ENCODE measurements around the gene ZMIZ1. TPM values are rescaled to one million over a fixed set of nuclear protein-coding genes. Genes with fewer than 3 reads are reported as not detected.

ZMIZ1 gene
- total and polyA plus RNA-seq, 2 donors: 30.2 to 54.6 TPM

DNA sequence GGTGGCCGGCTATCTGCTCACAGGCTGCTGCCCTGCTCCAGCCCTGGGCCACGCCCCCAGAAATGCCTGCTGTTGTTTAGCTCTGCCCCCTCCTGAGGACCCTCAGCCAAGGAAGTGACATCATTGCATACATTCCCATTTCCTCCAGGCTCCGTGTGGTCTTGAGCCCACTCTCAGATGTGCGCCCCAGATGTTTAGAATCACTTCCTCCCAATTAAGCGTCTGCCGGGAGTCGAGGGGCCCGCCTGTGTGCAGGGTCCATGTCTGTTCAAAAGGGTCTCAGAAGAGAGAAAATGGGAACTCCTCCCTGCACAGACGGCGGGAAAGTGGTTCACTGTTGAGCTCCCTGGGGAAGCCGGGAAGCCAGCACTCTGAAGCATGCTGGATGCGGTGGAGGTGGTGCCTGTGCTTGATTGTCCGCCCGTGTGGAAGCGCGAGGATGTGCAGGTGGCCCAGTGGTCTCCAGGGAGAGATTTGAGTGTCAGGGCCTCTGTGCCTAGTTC is 161.6 kb downstream of the ZMIZ1 start:
- Histone ChIP-seq H3K4me3 (ENCODE audit: low read depth, low read length) (no peak overlapping the region), H3K36me3 (ENCODE audit: insufficient read depth) (peaks cover 4% of the 10 kb centered on the region), H3K4me1 (ENCODE audit: insufficient read depth) (no peaks in the 10 kb centered on the region), H3K27ac (ENCODE audit: low read depth) (no peak overlapping the region)
- WGBS: 60% methylated on average over 16 of the region's 16 CpGs
- DNase-seq (ENCODE audit: extremely low spot score): no peak

GRCh38 chr10:79230850-79231249 is 162.1 kb downstream of the ZMIZ1 start:
- no peak overlapping the region for H3K27ac ChIP-seq (ENCODE audit: low read depth)
- WGBS: 88% methylated on average over 4 of the region's 4 CpGs
- no peaks in the 10 kb centered on the region for H3K4me1 ChIP-seq (ENCODE audit: insufficient read depth)
- no peak overlapping the region for H3K4me3 ChIP-seq (ENCODE audit: low read depth, low read length)
- no peak for DNase-seq (ENCODE audit: extremely low spot score)
- H3K36me3 ChIP-seq (ENCODE audit: insufficient read depth): peaks cover 4% of the 10 kb centered on the region

DNA sequence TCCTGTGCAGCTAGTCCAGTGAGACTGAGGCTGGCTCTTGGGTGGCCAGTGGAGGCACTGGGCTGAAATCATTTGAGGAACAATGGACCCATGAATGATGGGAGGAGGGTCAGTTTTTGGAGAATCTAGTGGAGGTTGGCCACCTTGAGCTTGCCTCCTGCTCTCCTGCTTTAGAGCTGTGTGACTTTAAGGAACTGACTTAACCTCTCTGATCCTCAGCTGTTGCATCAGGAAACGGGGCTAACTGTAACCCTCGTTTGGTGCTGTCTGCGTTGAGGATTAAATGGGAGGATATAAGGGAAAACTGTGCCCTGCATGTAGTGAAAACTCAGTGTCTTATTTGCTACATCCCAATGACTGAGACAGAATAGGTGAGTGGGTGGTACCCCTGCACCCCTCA is 163.1 kb downstream of the ZMIZ1 start:
- Histone ChIP-seq H3K4me1 (ENCODE audit: insufficient read depth) (no peaks in the 10 kb centered on the region), H3K4me3 (ENCODE audit: low read depth, low read length) (no peak overlapping the region), H3K36me3 (ENCODE audit: insufficient read depth) (peaks cover 4% of the 10 kb centered on the region), H3K27ac (ENCODE audit: low read depth) (no peak overlapping the region)
- WGBS: 79% methylated on average over 3 of the region's 3 CpGs
- DNase-seq (ENCODE audit: extremely low spot score): no peak

DNA sequence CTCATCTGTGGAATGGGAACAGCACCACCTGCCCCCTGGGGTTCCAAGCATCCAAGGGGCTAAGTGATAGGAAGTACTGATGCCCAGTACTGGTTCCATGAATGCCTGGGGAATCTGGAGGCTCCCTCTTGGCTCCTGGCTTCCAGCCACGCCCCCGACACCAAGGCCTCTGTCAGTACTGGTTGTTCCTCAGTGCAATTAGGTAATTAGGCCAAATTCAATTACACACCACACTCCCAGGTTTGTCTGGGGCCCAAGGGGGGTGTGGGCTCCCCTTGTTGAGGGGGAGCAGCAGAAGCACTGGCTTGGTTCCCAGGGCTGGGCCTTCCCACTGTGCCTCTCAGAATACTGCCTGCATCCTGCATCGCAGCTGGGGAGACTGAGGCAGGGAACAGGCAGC is 164.1 kb downstream of the ZMIZ1 start:
- Histone ChIP-seq H3K27ac (ENCODE audit: low read depth) (no peak overlapping the region), H3K4me1 (ENCODE audit: insufficient read depth) (no peaks in the 10 kb centered on the region), H3K4me3 (ENCODE audit: low read depth, low read length) (no peak overlapping the region), H3K36me3 (ENCODE audit: insufficient read depth) (peaks cover 4% of the 10 kb centered on the region)
- 89% methylated on average over 3 of the region's 3 CpGs for whole genome bisulfite sequencing
- DNase-seq (ENCODE audit: extremely low spot score): no peak

DNA sequence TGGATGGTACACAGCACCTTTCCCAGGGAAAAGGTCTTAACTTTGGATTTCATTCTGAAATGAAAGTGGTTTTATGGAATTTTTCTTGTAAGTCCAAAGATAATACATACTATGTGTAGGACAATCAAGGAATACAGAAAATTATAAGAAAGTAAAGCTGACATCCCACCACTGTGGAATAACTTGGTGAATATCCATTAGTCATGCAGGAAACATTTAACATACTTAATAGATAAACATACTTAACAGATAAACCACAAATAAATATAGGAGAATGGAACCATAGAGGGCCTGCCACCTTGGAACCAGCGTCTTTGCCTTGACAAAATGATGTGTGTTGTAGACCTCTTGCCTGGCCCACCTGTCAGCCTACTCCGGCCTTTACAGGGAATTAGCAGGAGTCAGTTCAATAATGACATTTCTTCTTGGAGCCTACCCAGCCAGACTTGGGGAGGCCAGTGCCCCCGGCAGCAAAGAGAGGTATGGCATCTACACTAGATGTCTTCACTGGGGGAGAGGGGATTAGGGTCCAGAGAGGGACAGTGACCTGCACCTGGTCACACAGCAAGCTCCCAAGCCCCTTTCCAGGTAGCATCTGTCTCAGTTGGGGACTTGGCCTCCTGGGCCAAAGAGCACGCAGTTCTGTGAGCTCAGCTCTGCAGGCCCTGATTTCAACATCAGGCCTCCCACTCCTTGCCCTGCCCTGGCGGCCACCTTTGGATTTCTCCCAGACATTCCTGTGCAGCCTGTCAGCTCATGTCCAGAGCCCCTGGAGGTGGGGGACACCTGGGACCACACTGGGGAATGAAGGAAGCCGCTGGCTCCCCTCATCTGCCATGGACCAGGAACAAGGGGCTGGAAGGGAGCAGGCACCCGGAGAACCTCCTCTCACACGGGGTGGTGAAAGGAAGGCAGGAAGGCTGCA is 165.9 kb downstream of the ZMIZ1 start:
- Histone ChIP-seq H3K27ac (ENCODE audit: low read depth) (no peak overlapping the region), H3K4me3 (ENCODE audit: low read depth, low read length) (no peak overlapping the region), H3K36me3 (ENCODE audit: insufficient read depth) (no peaks in the 10 kb centered on the region), H3K4me1 (ENCODE audit: insufficient read depth) (no peaks in the 10 kb centered on the region)
- WGBS: 90% methylated on average over 8 of the region's 8 CpGs
- no peak for DNase-seq (ENCODE audit: extremely low spot score)

- H3K36me3 ChIP-seq (ENCODE audit: insufficient read depth): no peaks in the 10 kb centered on the region
- WGBS: 82% methylated on average over 10 of the region's 10 CpGs
- H3K4me3 ChIP-seq (ENCODE audit: low read depth, low read length): no peak overlapping the region
- no peak overlapping the region for H3K27ac ChIP-seq (ENCODE audit: low read depth)
- no peaks in the 10 kb centered on the region for H3K4me1 ChIP-seq (ENCODE audit: insufficient read depth)
- DNase-seq (ENCODE audit: extremely low spot score): no peak
Observed at GRCh38 chr10:79235765-79236432, 167.1 kb downstream of the ZMIZ1 start.

- H3K4me1 ChIP-seq (ENCODE audit: insufficient read depth): no peaks in the 10 kb centered on the region
- no peaks in the 10 kb centered on the region for H3K36me3 ChIP-seq (ENCODE audit: insufficient read depth)
- H3K4me3 ChIP-seq (ENCODE audit: low read depth, low read length): no peak overlapping the region
- no peak overlapping the region for H3K27ac ChIP-seq (ENCODE audit: low read depth)
- DNase-seq (ENCODE audit: extremely low spot score): no peak
- 83% methylated on average over 9 of the region's 9 CpGs for WGBS
Observed at GRCh38 chr10:79236433-79236765, 167.6 kb downstream of the ZMIZ1 start.

GRCh38 chr10:79237454-79238157 is 168.8 kb downstream of the ZMIZ1 start:
- Histone ChIP-seq H3K4me1 (ENCODE audit: insufficient read depth) (no peaks in the 10 kb centered on the region), H3K36me3 (ENCODE audit: insufficient read depth) (no peaks in the 10 kb centered on the region), H3K27ac (ENCODE audit: low read depth) (no peak overlapping the region), H3K4me3 (ENCODE audit: low read depth, low read length) (no peak overlapping the region)
- WGBS: 59% methylated on average over 12 of the region's 12 CpGs
- no peak for DNase-seq (ENCODE audit: extremely low spot score)

GRCh38 chr10:79238158-79238520 is 169.4 kb downstream of the ZMIZ1 start:
- no peaks in the 10 kb centered on the region for H3K4me1 ChIP-seq (ENCODE audit: insufficient read depth)
- no peaks in the 10 kb centered on the region for H3K36me3 ChIP-seq (ENCODE audit: insufficient read depth)
- no peak overlapping the region for H3K27ac ChIP-seq (ENCODE audit: low read depth)
- WGBS: 50% methylated on average over 6 of the region's 6 CpGs
- H3K4me3 ChIP-seq (ENCODE audit: low read depth, low read length): no peak overlapping the region
- no peak for DNase-seq (ENCODE audit: extremely low spot score)

DNA sequence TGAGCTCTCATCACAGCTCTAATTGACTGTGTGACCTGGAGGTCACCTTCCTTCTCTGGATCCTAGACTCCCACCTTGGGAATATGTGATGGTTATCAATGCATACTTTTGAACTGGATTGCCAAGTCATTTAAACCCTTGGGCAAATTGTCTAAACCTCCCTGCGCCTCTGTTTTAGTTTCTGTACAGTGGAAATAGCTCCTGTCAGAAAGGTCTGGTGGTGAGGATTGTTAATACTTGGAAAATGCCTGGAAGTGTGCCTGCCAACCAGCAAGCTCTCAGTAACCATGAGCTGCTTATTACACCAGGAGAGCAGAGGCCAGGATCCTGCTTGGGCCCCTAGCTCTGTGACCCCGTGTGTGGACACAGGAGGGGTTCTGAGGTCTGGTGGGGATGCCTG is 169.8 kb downstream of the ZMIZ1 start:
- DNase-seq (ENCODE audit: extremely low spot score): no peak
- Histone ChIP-seq H3K4me1 (ENCODE audit: insufficient read depth) (no peaks in the 10 kb centered on the region), H3K27ac (ENCODE audit: low read depth) (no peak overlapping the region), H3K36me3 (ENCODE audit: insufficient read depth) (no peaks in the 10 kb centered on the region), H3K4me3 (ENCODE audit: low read depth, low read length) (no peak overlapping the region)
- WGBS: 52% methylated on average over 2 of the region's 2 CpGs

GRCh38 chr10:79239275-79239779 is 170.6 kb downstream of the ZMIZ1 start:
- Histone ChIP-seq H3K4me3 (ENCODE audit: low read depth, low read length) (no peak overlapping the region), H3K4me1 (ENCODE audit: insufficient read depth) (no peaks in the 10 kb centered on the region), H3K27ac (ENCODE audit: low read depth) (no peak overlapping the region), H3K36me3 (ENCODE audit: insufficient read depth) (no peaks in the 10 kb centered on the region)
- no peak for DNase-seq (ENCODE audit: extremely low spot score)
- WGBS: 71% methylated on average over 10 of the region's 10 CpGs

- H3K4me1 ChIP-seq (ENCODE audit: insufficient read depth): no peaks in the 10 kb centered on the region
- 66% methylated on average over 29 of the region's 29 CpGs for WGBS
Observed at GRCh38 chr10:79239924-79240581, 171.3 kb downstream of the ZMIZ1 start.

GRCh38 chr10:79241629-79241989 is 172.8 kb downstream of the ZMIZ1 start:
- H3K27ac ChIP-seq (ENCODE audit: low read depth): peak overlapping the region; percentile 61
- H3K36me3 ChIP-seq (ENCODE audit: insufficient read depth): no peaks in the 10 kb centered on the region
- DNase-seq (ENCODE audit: extremely low spot score): no peak
- no peaks in the 10 kb centered on the region for H3K4me1 ChIP-seq (ENCODE audit: insufficient read depth)
- 67% methylated on average over 5 of the region's 5 CpGs for WGBS
- no peak overlapping the region for H3K4me3 ChIP-seq (ENCODE audit: low read depth, low read length)

More at GRCh38 chr10:79239924-79240581, 171.3 kb downstream of the ZMIZ1 start:
- no peak overlapping the region for H3K4me3 ChIP-seq (ENCODE audit: low read depth, low read length)
- DNase-seq (ENCODE audit: extremely low spot score): no peak
- no peaks in the 10 kb centered on the region for H3K36me3 ChIP-seq (ENCODE audit: insufficient read depth)
- H3K27ac ChIP-seq (ENCODE audit: low read depth): no peak overlapping the region
